ENCODE data around the gene CCDC54.

- TF ChIP-seq EP300 (IDR thresholded peaks at IDR 0.05; ENCODE audit: low read depth) (no peak), CTCF (IDR thresholded peaks at IDR 0.05) (no peak), POLR2A (IDR thresholded peaks at IDR 0.05) (no peak), POLR2AphosphoS5 (IDR thresholded peaks at IDR 0.05) (no peak)
Measured at GRCh38 chr3:107421881-107422280, 44.6 kb downstream of the CCDC54 start.

Data from transverse colon (tissue), 4 donors.